Tibial nerve (tissue), 4 donors: ENCODE results near the gene SIM2. TPM values are rescaled to one million over a fixed set of nuclear protein-coding genes. Genes with fewer than 3 reads are reported as not detected.

Source experiments
- DNase-seq, 2 donors: peaks; one replicate each; pipeline ENCODE4 v3.0.0-alpha.2; 2019; ENCODE audit warnings: low spot score in 2 of 2
- H3K27ac ChIP-seq, 4 donors: fragments of 200-600 bp; sonication (generic) in 3 of 4; one replicate each; pipeline ENCODE4 v1.5.1; 2017 to 2019; ENCODE audit warnings: mild to moderate bottlenecking in 1 of 4
- H3K27me3 ChIP-seq, 2 donors: fragments of 200-600 bp; sonication (generic) in 1 of 2; one replicate each; pipeline versions ENCODE4 v1.5.1 to v1.6.0; 2017 to 2019
- H3K36me3 ChIP-seq, 3 donors: fragments of 200-600 bp; sonication (generic); one replicate each; pipeline ENCODE4 v1.5.1; 2018 to 2019
- H3K4me1 ChIP-seq, 4 donors: fragments of 200-600 bp; sonication (generic) in 3 of 4; one replicate each; pipeline ENCODE4 v1.5.1; 2017 to 2019
- H3K4me3 ChIP-seq, 4 donors: fragments of 200-600 bp; sonication (generic) in 3 of 4; one replicate each; pipeline ENCODE4 v1.5.1; 2017 to 2019; ENCODE audit warnings: mild to moderate bottlenecking in 1 of 4, moderate library complexity in 1 of 4
- H3K9me3 ChIP-seq, 4 donors: fragments of 200-600 bp; sonication (generic) in 3 of 4; one replicate each; pipeline ENCODE4 v1.5.1; 2017 to 2019
- CTCF ChIP-seq, 5 experiments: fragments of 200-600 bp in 3 of 5; fragments of 450-650 bp in 2 of 5; sonication (generic) in 3 of 5; IDR thresholded peaks; one replicate each; pipeline ENCODE4 v1.5.1; 2016 to 2019; ENCODE audit warnings: antibody characterized with exemption in 5 of 5, mild to moderate bottlenecking in 3 of 5, moderate library complexity in 2 of 5
- EP300 ChIP-seq, 2 donors: sonication (generic); formaldehyde crosslinking; IDR thresholded peaks; one replicate each; pipeline ENCODE4 v1.6.1; 2017; ENCODE audit warnings: antibody characterized with exemption in 2 of 2, mild to moderate bottlenecking in 1 of 2
- POLR2A ChIP-seq, 2 donors: fragments of 450-650 bp; IDR thresholded peaks; one replicate each; pipeline ENCODE4 v1.6.1; 2017; ENCODE audit warnings: antibody characterized with exemption in 2 of 2, mild to moderate bottlenecking in 2 of 2, moderate library complexity in 2 of 2
- WGBS, 2 donors: methylation state at CpG; one replicate each; pipeline ENCODE4 v1.1.5; 2018; 5-methylcytosine and 5-hydroxymethylcytosine counted together
- total RNA-seq, 4 donors: library from RNA; depleted of rRNA; stranded (reverse); fragments of >200 nt; gene quantifications; one replicate each; pipeline ENCODE4 v1.1.0, GENCODE V29; 2016

SIM2 gene
- total RNA-seq, 4 donors from 2014 or later, result not detected

GRCh38 chr21:36701756-36702621, 3.1 kb downstream of the SIM2 start:
- DNase-seq, result no peak
- H3K27me3 ChIP-seq, result peaks cover 3 to 100% of the 10 kb centered on the region in 2 donors
- H3K4me3 ChIP-seq, result no peak overlapping the region
- 19 to 24% methylated on average over 26 of the region's 26 CpGs for WGBS, 2 donors
- H3K9me3 ChIP-seq, result no peaks in the 10 kb centered on the region
- no peak overlapping the region for H3K27ac ChIP-seq
- H3K36me3 ChIP-seq, result no peaks in the 10 kb centered on the region
- TF ChIP-seq POLR2A (IDR thresholded peaks at IDR 0.05) (no peak), CTCF (IDR thresholded peaks at IDR 0.05) (no peak), EP300 (IDR thresholded peaks at IDR 0.05) (no peak)
- H3K4me1 ChIP-seq, result peaks cover 0 to 80% (median 44%) of the 10 kb centered on the region in 4 donors

DNA sequence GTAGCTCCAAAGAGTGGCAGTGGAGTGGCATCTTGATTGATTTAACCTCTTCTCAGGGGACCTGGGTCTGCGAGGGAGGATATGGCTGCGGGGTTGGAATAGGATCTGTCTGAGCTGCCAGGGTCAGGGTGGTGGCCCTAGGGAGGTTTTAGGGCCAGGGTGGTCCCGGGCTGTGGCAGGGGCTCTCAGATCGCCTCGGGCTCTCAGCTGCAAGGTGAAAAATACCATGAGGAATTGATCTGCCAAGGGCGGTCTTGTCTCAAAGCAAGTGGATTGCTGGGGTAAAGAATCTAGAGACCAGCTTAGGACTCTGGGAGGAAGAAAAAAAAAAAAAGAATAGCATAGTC, 3.7 kb downstream of the SIM2 start:
- no peak overlapping the region for H3K4me3 ChIP-seq
- H3K27ac ChIP-seq, result no peak overlapping the region
- no peaks in the 10 kb centered on the region for H3K9me3 ChIP-seq
- TF ChIP-seq EP300 (IDR thresholded peaks at IDR 0.05), result no peak
- TF ChIP-seq CTCF (IDR thresholded peaks at IDR 0.05), result no peak
- TF ChIP-seq POLR2A (IDR thresholded peaks at IDR 0.05), result no peak
- H3K27me3 ChIP-seq, result peaks cover 3 to 100% of the 10 kb centered on the region in 2 donors
- H3K4me1 ChIP-seq, result peaks cover 0 to 80% (median 45%) of the 10 kb centered on the region in 4 donors
- no peaks in the 10 kb centered on the region for H3K36me3 ChIP-seq
- no peak for DNase-seq
- WGBS, 2 donors, result 36 to 42% methylated on average over 6 of the region's 6 CpGs

DNA sequence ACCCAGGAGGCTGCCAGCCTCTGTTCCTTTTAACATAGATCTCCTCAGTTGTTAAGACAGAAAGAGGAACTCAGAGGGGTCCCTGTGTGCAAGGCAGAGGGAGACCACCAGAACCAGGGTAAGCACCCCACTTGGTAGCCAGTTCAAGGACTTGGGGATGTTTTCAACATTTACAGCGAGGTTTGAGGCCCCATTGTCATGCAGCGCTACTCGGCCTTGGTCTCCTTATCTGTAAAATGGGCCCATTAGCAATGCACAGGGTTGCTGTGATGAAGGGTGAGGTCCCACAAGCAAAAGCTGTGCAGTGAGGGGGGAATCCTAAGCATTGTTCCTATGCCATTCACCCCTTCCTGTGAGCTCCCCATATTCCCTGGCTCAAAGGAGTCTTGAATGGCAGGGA, 4.2 kb downstream of the SIM2 start:
- Histone ChIP-seq H3K27ac (no peak overlapping the region), H3K9me3 (no peaks in the 10 kb centered on the region), H3K27me3 (peaks cover 3 to 100% of the 10 kb centered on the region in 2 donors), H3K4me1 (peaks cover 0 to 80% (median 49%) of the 10 kb centered on the region in 4 donors), H3K36me3 (no peaks in the 10 kb centered on the region), H3K4me3 (no peak overlapping the region)
- 22 to 35% methylated on average over 3 of the region's 3 CpGs for WGBS, 2 donors
- TF ChIP-seq CTCF (IDR thresholded peaks at IDR 0.05), result no peak
- TF ChIP-seq EP300 (IDR thresholded peaks at IDR 0.05), result no peak
- no peak for TF ChIP-seq POLR2A (IDR thresholded peaks at IDR 0.05)
- DNase-seq, result no peak

DNA sequence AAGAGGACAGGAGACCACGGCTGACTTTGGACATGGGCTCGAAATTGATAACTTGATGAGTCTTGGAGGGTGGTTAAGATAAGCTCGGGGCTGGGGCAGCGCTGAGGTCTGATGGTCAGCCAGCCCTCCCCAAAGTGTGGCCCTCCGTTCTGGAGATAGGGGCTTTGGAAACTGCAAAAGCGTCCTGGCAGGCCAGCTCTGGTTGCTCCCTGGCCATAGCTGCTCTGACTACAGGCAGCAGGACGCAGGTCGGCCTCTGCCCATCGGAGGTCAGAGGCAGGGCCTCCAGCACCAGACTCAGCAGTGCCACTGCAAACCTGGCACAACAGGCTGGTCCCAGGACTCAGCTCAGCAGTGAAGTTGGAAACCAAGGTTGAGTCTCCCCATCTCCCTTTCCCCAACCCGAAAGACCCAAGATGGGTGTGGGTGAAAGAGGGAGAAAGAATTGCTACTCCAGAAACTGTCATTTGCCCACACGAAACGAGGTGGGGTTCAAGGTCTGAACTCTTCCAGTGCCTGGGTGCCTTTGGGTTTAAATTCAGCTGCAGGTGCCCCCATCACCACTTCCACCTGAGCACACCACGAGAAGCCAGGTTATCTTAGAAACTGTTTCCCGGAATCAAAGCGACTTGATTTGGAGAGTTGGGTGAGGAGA, 4.8 kb downstream of the SIM2 start:
- no peak for DNase-seq
- no peak for TF ChIP-seq EP300 (IDR thresholded peaks at IDR 0.05)
- no peak for TF ChIP-seq POLR2A (IDR thresholded peaks at IDR 0.05)
- TF ChIP-seq CTCF (IDR thresholded peaks at IDR 0.05), result no peak
- Histone ChIP-seq H3K4me1 (peaks cover 0 to 80% (median 47%) of the 10 kb centered on the region in 4 donors), H3K36me3 (no peaks in the 10 kb centered on the region), H3K27ac (no peak overlapping the region), H3K4me3 (no peak overlapping the region), H3K27me3 (peaks cover 3 to 100% of the 10 kb centered on the region in 2 donors), H3K9me3 (no peaks in the 10 kb centered on the region)
- 30 to 37% methylated on average over 14 to 15 of the region's 15 CpGs for WGBS, 2 donors
